ENCODE results near the gene OR5B3.
A peak's percentile ranks its signal among the peaks of the same experiment; 100 is the strongest.
"Not testable (repeated sequence)": the region's sequence is repeated elsewhere in the genome, so short reads cannot be mapped to it uniquely, and the experiment has no call there.

OR5B3 gene

DNA sequence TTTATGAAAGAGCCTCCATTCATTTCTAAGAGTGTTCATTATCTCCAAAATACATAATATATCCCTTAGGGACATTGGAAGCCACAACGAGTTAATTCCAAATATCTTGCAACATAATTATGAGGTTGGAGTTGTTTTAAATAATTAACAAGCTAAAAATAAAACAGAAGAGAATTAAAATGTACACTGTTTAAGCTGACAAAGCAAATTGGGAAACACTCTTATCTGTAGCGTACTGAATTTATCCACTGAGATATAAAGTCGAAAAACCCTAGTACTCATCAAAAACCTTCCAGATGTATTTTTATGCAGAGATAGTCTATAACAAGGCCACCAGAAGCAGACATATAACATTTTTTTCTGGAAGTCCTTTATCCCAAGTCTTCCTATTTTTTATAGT is 27.5 kb upstream of the OR5B3 start:
- TF ChIP-seq SPI1 (IDR thresholded peaks at IDR 0.05; ENCODE audit: borderline replicate concordance, low read depth), result no peak
- no peak for TF ChIP-seq POLR2AphosphoS5 (IDR thresholded peaks at IDR 0.05; ENCODE audit: low read depth)
- Histone ChIP-seq H3K27me3 (ENCODE audit: insufficient read depth, poor library complexity, severe bottlenecking) (no peaks in the 10 kb centered on the region), H3K27ac (replicated peaks) (no peak overlapping the region), H3K4me3 (replicated peaks; ENCODE audit: insufficient read depth, low read length) (no peak overlapping the region)
- no peak for DNase-seq (ENCODE audit: low read depth in 1 of 2, low spot score in 1 of 2)

DNA sequence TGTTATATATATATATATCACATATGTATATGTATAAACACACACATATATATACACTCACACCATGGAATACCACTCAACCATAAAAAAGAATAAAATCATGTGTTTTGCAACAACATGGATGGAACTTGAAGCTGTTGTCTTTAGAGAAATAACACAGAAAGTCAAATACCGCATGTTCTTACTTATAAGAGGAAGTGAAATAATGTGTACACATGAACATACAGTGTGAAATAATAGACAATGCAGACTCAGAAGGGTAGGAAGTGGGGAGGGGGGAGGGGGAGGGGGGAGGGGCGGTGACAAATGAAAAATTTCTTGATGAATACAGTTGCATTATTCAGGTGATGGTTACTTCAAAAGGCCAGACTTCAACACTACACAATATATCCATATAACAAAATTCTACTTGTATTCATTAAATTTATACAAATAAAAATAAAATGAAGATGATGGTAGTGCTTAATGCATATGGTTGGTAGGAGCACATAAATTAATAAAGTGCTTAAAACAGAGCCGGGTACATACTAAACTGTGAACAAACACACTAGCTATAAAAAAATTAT is 27.0 kb upstream of the OR5B3 start:
- no peaks in the 10 kb centered on the region for H3K27me3 ChIP-seq (ENCODE audit: insufficient read depth, poor library complexity, severe bottlenecking)
- DNase-seq (ENCODE audit: low read depth in 1 of 2, low spot score in 1 of 2), result peak in 1 of 2 experiments; percentile 5
- TF ChIP-seq GABPA (IDR thresholded peaks at IDR 0.05; ENCODE audit: low read depth) (no peak), SPI1 (IDR thresholded peaks at IDR 0.05; ENCODE audit: borderline replicate concordance, low read depth) (peak; percentile 71)
- H3K4me3 ChIP-seq (replicated peaks; ENCODE audit: insufficient read depth, low read length), result no peak overlapping the region
- no peak overlapping the region for H3K27ac ChIP-seq (replicated peaks)

DNA sequence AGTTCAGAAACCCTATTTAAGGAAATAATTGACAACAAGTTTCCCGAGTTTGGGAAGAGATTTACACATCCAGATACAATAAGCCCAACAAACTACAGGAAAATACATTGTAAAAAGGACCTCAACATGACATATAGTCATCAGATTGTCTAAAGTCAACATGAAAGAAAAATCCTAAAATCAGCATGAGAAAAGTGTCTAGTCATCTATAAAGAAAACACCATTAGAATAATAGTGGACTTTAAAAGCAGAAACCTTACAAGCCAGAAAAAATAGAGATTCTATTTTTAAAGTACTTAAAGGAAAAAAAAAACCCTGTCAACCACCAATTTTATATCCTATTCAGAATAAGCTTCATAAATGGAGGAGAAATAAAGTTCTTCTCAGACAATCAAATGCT is 22.6 kb upstream of the OR5B3 start:
- Histone ChIP-seq H3K27ac (replicated peaks) (no peak overlapping the region), H3K4me3 (replicated peaks; ENCODE audit: insufficient read depth, low read length) (no peak overlapping the region), H3K27me3 (ENCODE audit: insufficient read depth, poor library complexity, severe bottlenecking) (no peaks in the 10 kb centered on the region)
- TF ChIP-seq POLR2AphosphoS5 (IDR thresholded peaks at IDR 0.05; ENCODE audit: low read depth), result no peak
- TF ChIP-seq, protein P1, sequence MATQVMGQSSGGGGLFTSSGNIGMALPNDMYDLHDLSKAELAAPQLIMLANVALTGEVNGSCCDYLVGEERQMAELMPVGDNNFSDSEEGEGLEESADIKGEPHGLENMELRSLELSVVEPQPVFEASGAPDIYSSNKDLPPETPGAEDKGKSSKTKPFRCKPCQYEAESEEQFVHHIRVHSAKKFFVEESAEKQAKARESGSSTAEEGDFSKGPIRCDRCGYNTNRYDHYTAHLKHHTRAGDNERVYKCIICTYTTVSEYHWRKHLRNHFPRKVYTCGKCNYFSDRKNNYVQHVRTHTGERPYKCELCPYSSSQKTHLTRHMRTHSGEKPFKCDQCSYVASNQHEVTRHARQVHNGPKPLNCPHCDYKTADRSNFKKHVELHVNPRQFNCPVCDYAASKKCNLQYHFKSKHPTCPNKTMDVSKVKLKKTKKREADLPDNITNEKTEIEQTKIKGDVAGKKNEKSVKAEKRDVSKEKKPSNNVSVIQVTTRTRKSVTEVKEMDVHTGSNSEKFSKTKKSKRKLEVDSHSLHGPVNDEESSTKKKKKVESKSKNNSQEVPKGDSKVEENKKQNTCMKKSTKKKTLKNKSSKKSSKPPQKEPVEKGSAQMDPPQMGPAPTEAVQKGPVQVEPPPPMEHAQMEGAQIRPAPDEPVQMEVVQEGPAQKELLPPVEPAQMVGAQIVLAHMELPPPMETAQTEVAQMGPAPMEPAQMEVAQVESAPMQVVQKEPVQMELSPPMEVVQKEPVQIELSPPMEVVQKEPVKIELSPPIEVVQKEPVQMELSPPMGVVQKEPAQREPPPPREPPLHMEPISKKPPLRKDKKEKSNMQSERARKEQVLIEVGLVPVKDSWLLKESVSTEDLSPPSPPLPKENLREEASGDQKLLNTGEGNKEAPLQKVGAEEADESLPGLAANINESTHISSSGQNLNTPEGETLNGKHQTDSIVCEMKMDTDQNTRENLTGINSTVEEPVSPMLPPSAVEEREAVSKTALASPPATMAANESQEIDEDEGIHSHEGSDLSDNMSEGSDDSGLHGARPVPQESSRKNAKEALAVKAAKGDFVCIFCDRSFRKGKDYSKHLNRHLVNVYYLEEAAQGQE (IDR thresholded peaks at IDR 0.05; ENCODE audit: insufficient replicate concordance, low read depth), result no peak
- TF ChIP-seq, protein P2, sequence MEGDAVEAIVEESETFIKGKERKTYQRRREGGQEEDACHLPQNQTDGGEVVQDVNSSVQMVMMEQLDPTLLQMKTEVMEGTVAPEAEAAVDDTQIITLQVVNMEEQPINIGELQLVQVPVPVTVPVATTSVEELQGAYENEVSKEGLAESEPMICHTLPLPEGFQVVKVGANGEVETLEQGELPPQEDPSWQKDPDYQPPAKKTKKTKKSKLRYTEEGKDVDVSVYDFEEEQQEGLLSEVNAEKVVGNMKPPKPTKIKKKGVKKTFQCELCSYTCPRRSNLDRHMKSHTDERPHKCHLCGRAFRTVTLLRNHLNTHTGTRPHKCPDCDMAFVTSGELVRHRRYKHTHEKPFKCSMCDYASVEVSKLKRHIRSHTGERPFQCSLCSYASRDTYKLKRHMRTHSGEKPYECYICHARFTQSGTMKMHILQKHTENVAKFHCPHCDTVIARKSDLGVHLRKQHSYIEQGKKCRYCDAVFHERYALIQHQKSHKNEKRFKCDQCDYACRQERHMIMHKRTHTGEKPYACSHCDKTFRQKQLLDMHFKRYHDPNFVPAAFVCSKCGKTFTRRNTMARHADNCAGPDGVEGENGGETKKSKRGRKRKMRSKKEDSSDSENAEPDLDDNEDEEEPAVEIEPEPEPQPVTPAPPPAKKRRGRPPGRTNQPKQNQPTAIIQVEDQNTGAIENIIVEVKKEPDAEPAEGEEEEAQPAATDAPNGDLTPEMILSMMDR (IDR thresholded peaks at IDR 0.05; ENCODE audit: insufficient read depth, low read length), result no peak
- TF ChIP-seq GABPA (IDR thresholded peaks at IDR 0.05; ENCODE audit: low read depth), result no peak
- TF ChIP-seq SPI1 (IDR thresholded peaks at IDR 0.05; ENCODE audit: borderline replicate concordance, low read depth), result no peak
- no peak for DNase-seq (ENCODE audit: low read depth in 1 of 2, low spot score in 1 of 2)

DNA sequence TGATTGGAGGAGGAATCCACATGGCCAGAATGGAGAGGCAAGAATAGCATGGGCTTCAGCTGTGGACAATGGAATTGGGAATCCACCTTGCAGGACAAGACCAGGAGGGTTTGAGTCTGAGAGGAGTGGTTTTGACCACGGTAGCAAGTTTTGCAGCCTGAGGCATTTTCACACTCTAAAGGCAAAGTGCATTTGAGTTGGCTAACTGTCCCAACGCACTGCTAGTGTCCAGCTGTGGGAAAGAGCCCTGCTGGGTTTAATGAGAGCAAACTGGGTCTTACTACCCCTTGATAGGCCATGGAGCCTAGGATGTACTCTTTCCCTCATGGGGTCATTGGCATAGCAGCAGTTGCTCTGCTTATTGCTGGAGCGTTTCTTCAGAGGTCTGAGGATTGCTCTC is 21.3 kb upstream of the OR5B3 start, which contains the start of gene OR5B2:
OR5B2 (minus strand) TSS at position 101 of the 400 bp plus-strand sequence. CDS start 4,860 bp downstream, outside the sequence.
- DNase-seq (ENCODE audit: low read depth in 1 of 2, low spot score in 1 of 2), result no peak
- Histone ChIP-seq H3K27me3 (ENCODE audit: insufficient read depth, poor library complexity, severe bottlenecking) (no peaks in the 10 kb centered on the region), H3K27ac (replicated peaks) (no peak within 1 kb of the TSS), H3K4me3 (replicated peaks; ENCODE audit: insufficient read depth, low read length) (no peak within 1 kb of the TSS)
- TF ChIP-seq, protein P2 (IDR thresholded peaks at IDR 0.05; ENCODE audit: insufficient read depth, low read length), result no peak
- TF ChIP-seq GABPA (IDR thresholded peaks at IDR 0.05; ENCODE audit: low read depth) (no peak), SPI1 (IDR thresholded peaks at IDR 0.05; ENCODE audit: borderline replicate concordance, low read depth) (no peak), POLR2AphosphoS5 (IDR thresholded peaks at IDR 0.05; ENCODE audit: low read depth) (no peak)
- TF ChIP-seq, protein P1 (IDR thresholded peaks at IDR 0.05; ENCODE audit: insufficient replicate concordance, low read depth), result no peak

DNA sequence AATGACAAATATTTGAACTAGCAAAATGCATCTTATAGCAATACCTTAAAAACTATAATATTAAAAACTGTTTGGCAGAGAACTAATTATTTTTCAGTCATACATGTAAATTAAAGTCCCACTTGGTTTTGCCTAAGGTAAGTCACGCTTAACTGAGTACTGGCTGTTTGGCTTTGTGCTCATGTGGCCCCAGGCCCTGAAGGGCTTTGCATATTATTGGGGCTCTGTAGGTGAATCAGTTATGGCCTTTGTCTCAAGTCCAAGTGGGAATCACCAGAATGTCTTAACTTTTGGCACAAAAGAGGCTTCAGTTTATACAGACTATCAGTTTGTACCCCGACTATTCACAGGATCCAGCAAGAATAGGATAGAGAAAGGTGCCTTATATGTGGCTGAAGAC is 7.1 kb downstream of the OR5B3 start:
- H3K4me3 ChIP-seq (replicated peaks; ENCODE audit: insufficient read depth, low read length); H3K27ac ChIP-seq (replicated peaks); H3K27me3 ChIP-seq (ENCODE audit: insufficient read depth, poor library complexity, severe bottlenecking); DNase-seq (ENCODE audit: low read depth in 1 of 2, low spot score in 1 of 2): not testable (repeated sequence)

Measured in HL-60 (cell line).